ENCODE measurements around the gene NOP9.

GRCh38 chr14:24297190-24297964, 2.3 kb upstream of the NOP9 start:
- TF ChIP-seq CTCF (IDR thresholded peaks at IDR 0.05) (peak in 1 of 4 experiments; percentile 17), POLR2AphosphoS5 (IDR thresholded peaks at IDR 0.05) (no peak), POLR2A (IDR thresholded peaks at IDR 0.05) (no peak), EP300 (IDR thresholded peaks at IDR 0.05) (no peak)

Measured in gastroesophageal sphincter (tissue), 3 donors.